Measurements from ENCODE around the gene PRKAG2.

Gene PRKAG2

DNA sequence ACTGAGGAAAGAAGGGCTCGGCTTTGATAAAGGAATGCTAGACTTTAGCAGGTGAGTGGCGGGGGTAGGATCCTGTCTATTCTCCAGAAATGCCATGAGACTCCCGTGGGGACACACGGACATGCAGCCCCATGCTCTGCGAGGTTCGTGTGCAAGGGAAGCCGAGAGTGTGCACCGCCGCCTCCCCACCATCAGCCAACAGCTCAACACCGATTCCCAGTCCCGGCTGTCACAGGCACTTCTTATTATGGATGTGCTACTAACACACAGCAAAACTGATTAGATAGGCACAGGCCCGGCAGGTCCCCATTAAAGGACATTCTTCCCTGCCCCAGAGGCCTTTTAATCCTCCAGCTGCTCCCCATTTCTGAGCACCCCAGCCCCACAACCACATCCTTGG is 154.4 kb downstream of the PRKAG2 start:
- Histone ChIP-seq H3K4me2 (ENCODE audit: low read length) (no peak overlapping the region), H3K4me1 (ENCODE audit: insufficient read depth, low read length, severe bottlenecking) (no peaks in the 10 kb centered on the region), H3K79me2 (ENCODE audit: insufficient read depth, low read length) (no peaks in the 10 kb centered on the region), H3K9me2 (ENCODE audit: low read depth, low read length) (no peaks in the 10 kb centered on the region), H3K27ac (ENCODE audit: low read depth, low read length, poor library complexity, severe bottlenecking) (no peak overlapping the region), H2AFZ (ENCODE audit: low read length) (no peak overlapping the region), H3K9me3 (ENCODE audit: low read length) (no peaks in the 10 kb centered on the region), H3K4me3 (ENCODE audit: low read depth, low read length, poor library complexity, severe bottlenecking) (no peak overlapping the region), H3K27me3 (ENCODE audit: insufficient read depth, low read length) (peaks cover 15% of the 10 kb centered on the region; the same call in 1 of the 2 replicates), H3F3A (ENCODE audit: insufficient read depth, low read length) (no peaks in the 10 kb centered on the region), H3K36me3 (ENCODE audit: insufficient read depth, low read length) (no peaks in the 10 kb centered on the region), H4K20me1 (ENCODE audit: insufficient read depth, low read length) (no peaks in the 10 kb centered on the region), H3K9ac (ENCODE audit: low read length) (no peak overlapping the region)
- no peak for TF ChIP-seq EZH2 (IDR thresholded peaks at IDR 0.05; ENCODE audit: borderline replicate concordance, low read length)

DNA sequence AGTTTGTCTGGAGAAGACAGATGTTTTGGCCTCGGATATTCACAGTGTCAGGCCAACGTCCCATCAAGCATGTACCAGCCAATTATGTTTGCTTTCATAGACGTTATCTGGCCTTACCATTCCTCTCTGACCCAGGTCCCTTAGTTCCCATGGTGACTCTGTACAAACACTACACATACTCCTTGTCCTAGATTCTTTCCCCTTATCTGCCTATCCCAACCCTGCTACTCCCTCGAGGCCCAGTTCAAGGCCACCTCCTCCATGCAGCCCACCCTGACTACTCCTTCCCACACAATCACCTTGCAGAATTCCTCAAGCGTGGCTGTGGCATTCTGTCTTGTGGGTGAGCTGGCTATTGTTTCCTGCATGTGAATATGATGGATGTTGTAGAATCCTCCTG is 155.2 kb downstream of the PRKAG2 start:
- H3K4me2 ChIP-seq (ENCODE audit: low read length), result no peak overlapping the region
- H3K4me1 ChIP-seq (ENCODE audit: insufficient read depth, low read length, severe bottlenecking), result no peaks in the 10 kb centered on the region
- H3K36me3 ChIP-seq (ENCODE audit: insufficient read depth, low read length), result no peaks in the 10 kb centered on the region
- no peak overlapping the region for H3K9ac ChIP-seq (ENCODE audit: low read length)
- H3K9me2 ChIP-seq (ENCODE audit: low read depth, low read length), result no peaks in the 10 kb centered on the region
- H3K79me2 ChIP-seq (ENCODE audit: insufficient read depth, low read length), result no peaks in the 10 kb centered on the region
- H4K20me1 ChIP-seq (ENCODE audit: insufficient read depth, low read length), result no peaks in the 10 kb centered on the region
- no peak overlapping the region for H2AFZ ChIP-seq (ENCODE audit: low read length)
- no peak overlapping the region for H3K4me3 ChIP-seq (ENCODE audit: low read depth, low read length, poor library complexity, severe bottlenecking)
- TF ChIP-seq, protein P1, sequence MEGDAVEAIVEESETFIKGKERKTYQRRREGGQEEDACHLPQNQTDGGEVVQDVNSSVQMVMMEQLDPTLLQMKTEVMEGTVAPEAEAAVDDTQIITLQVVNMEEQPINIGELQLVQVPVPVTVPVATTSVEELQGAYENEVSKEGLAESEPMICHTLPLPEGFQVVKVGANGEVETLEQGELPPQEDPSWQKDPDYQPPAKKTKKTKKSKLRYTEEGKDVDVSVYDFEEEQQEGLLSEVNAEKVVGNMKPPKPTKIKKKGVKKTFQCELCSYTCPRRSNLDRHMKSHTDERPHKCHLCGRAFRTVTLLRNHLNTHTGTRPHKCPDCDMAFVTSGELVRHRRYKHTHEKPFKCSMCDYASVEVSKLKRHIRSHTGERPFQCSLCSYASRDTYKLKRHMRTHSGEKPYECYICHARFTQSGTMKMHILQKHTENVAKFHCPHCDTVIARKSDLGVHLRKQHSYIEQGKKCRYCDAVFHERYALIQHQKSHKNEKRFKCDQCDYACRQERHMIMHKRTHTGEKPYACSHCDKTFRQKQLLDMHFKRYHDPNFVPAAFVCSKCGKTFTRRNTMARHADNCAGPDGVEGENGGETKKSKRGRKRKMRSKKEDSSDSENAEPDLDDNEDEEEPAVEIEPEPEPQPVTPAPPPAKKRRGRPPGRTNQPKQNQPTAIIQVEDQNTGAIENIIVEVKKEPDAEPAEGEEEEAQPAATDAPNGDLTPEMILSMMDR (IDR thresholded peaks at IDR 0.05; ENCODE audit: low read length), result no peak
- no peak for TF ChIP-seq EZH2 (IDR thresholded peaks at IDR 0.05; ENCODE audit: borderline replicate concordance, low read length)
- H3K9me3 ChIP-seq (ENCODE audit: low read length), result no peaks in the 10 kb centered on the region
- peaks cover 16% of the 10 kb centered on the region; the same call in 1 of the 2 replicates for H3K27me3 ChIP-seq (ENCODE audit: insufficient read depth, low read length)
- H3K27ac ChIP-seq (ENCODE audit: low read depth, low read length, poor library complexity, severe bottlenecking), result no peak overlapping the region
- H3F3A ChIP-seq (ENCODE audit: insufficient read depth, low read length), result no peaks in the 10 kb centered on the region

DNA sequence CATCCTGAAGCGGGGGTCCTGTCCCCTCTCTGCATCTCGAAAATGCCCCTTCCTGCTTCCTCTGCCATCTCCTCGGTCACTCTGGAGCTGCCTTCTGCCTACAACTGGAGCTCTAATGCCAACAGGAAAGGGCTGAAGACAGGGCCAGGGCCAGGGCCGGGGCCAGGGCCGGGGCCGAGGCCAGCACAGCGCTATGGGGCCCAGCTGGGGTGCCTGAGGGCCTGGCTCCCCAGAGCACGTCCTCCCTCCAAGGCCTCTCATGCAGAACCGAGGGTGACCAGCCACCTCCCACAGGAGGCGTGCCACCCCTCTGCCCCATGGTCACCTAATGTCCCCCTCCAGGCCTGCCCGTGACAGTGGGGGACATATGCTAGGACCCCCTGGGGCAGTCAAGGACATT is 155.7 kb downstream of the PRKAG2 start:
- peaks cover 16% of the 10 kb centered on the region; the same call in 1 of the 2 replicates for H3K27me3 ChIP-seq (ENCODE audit: insufficient read depth, low read length)
- no peak for TF ChIP-seq EZH2 (IDR thresholded peaks at IDR 0.05; ENCODE audit: borderline replicate concordance, low read length)
- TF ChIP-seq, protein P1 (IDR thresholded peaks at IDR 0.05; ENCODE audit: low read length), result no peak

DNA sequence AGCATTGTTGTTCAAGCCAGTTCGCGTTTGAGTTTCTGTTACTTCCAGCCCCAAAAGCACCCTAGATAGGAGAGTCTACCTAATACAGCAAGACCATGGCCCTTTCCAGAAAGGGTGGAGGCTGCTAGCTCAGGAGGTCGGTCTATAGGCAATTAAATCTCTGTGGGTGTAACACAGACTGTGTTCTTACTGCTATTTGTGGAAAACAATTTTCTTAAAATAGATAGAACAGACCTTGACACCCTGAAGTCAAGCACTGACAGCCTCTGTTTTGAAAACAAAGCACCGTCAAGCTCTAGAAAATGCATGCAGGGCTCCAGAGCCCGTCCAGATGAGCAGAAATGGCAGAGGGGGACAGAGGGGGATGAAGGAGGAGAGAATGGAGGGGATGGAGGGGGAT is 156.6 kb downstream of the PRKAG2 start:
- H3K4me1 ChIP-seq (ENCODE audit: insufficient read depth, low read length, severe bottlenecking), result no peaks in the 10 kb centered on the region
- no peaks in the 10 kb centered on the region for H4K20me1 ChIP-seq (ENCODE audit: insufficient read depth, low read length)
- no peak overlapping the region for H3K9ac ChIP-seq (ENCODE audit: low read length)
- no peak for TF ChIP-seq EZH2 (IDR thresholded peaks at IDR 0.05; ENCODE audit: borderline replicate concordance, low read length)
- TF ChIP-seq, protein P1 (IDR thresholded peaks at IDR 0.05; ENCODE audit: low read length), result no peak
- peaks cover 16% of the 10 kb centered on the region; the same call in 1 of the 2 replicates for H3K27me3 ChIP-seq (ENCODE audit: insufficient read depth, low read length)
- no peaks in the 10 kb centered on the region for H3K36me3 ChIP-seq (ENCODE audit: insufficient read depth, low read length)
- no peaks in the 10 kb centered on the region for H3F3A ChIP-seq (ENCODE audit: insufficient read depth, low read length)
- no peak overlapping the region for H3K27ac ChIP-seq (ENCODE audit: low read depth, low read length, poor library complexity, severe bottlenecking)
- no peak overlapping the region for H3K4me3 ChIP-seq (ENCODE audit: low read depth, low read length, poor library complexity, severe bottlenecking)
- no peak overlapping the region for H2AFZ ChIP-seq (ENCODE audit: low read length)
- no peaks in the 10 kb centered on the region for H3K9me3 ChIP-seq (ENCODE audit: low read length)
- no peaks in the 10 kb centered on the region for H3K79me2 ChIP-seq (ENCODE audit: insufficient read depth, low read length)
- no peaks in the 10 kb centered on the region for H3K9me2 ChIP-seq (ENCODE audit: low read depth, low read length)
- H3K4me2 ChIP-seq (ENCODE audit: low read length), result no peak overlapping the region

More for the DNA sequence above, 155.7 kb downstream of the PRKAG2 start:
- Histone ChIP-seq H2AFZ (ENCODE audit: low read length) (no peak overlapping the region), H3K9me2 (ENCODE audit: low read depth, low read length) (no peaks in the 10 kb centered on the region), H4K20me1 (ENCODE audit: insufficient read depth, low read length) (no peaks in the 10 kb centered on the region), H3K27ac (ENCODE audit: low read depth, low read length, poor library complexity, severe bottlenecking) (no peak overlapping the region), H3K9me3 (ENCODE audit: low read length) (no peaks in the 10 kb centered on the region), H3K9ac (ENCODE audit: low read length) (no peak overlapping the region), H3K4me2 (ENCODE audit: low read length) (no peak overlapping the region), H3K79me2 (ENCODE audit: insufficient read depth, low read length) (no peaks in the 10 kb centered on the region), H3K4me1 (ENCODE audit: insufficient read depth, low read length, severe bottlenecking) (no peaks in the 10 kb centered on the region), H3K36me3 (ENCODE audit: insufficient read depth, low read length) (no peaks in the 10 kb centered on the region), H3K4me3 (ENCODE audit: low read depth, low read length, poor library complexity, severe bottlenecking) (no peak overlapping the region), H3F3A (ENCODE audit: insufficient read depth, low read length) (no peaks in the 10 kb centered on the region)

All from OCI-LY1 (cell line).